ENCODE results near the gene KIRREL3.

The KIRREL3 gene

GRCh38 chr11:126768702-126769101 is 231.9 kb downstream of the KIRREL3 start:
- Histone ChIP-seq H3K9me3 (no peaks in the 10 kb centered on the region), H3K36me3 (no peaks in the 10 kb centered on the region), H3K27ac (no peak overlapping the region), H3K4me1 (ENCODE audit: control insufficient read depth in 1 of 2, insufficient read depth in 1 of 2, low read depth in 1 of 2, low read length in 1 of 2) (no peaks in the 10 kb centered on the region), H3K4me3 (ENCODE audit: low read depth in 1 of 2, low read length in 1 of 2) (no peak overlapping the region), H3K27me3 (no peaks in the 10 kb centered on the region)
- no peak for TF ChIP-seq CTCF (IDR thresholded peaks at IDR 0.05)

GRCh38 chr11:126766440-126766839 is 234.1 kb downstream of the KIRREL3 start:
- no peaks in the 10 kb centered on the region for H3K4me1 ChIP-seq (ENCODE audit: control insufficient read depth in 1 of 2, insufficient read depth in 1 of 2, low read depth in 1 of 2, low read length in 1 of 2)
- no peaks in the 10 kb centered on the region for H3K27me3 ChIP-seq
- no peak for TF ChIP-seq CTCF (IDR thresholded peaks at IDR 0.05)
- no peaks in the 10 kb centered on the region for H3K9me3 ChIP-seq
- no peaks in the 10 kb centered on the region for H3K36me3 ChIP-seq
- no peak overlapping the region for H3K27ac ChIP-seq
- no peak overlapping the region for H3K4me3 ChIP-seq (ENCODE audit: low read depth in 1 of 2, low read length in 1 of 2)

GRCh38 chr11:126765196-126765595 is 235.4 kb downstream of the KIRREL3 start:
- Histone ChIP-seq H3K4me3 (ENCODE audit: low read depth in 1 of 2, low read length in 1 of 2) (no peak overlapping the region), H3K9me3 (no peaks in the 10 kb centered on the region), H3K4me1 (ENCODE audit: control insufficient read depth in 1 of 2, insufficient read depth in 1 of 2, low read depth in 1 of 2, low read length in 1 of 2) (no peaks in the 10 kb centered on the region), H3K27ac (no peak overlapping the region), H3K36me3 (no peaks in the 10 kb centered on the region), H3K27me3 (no peaks in the 10 kb centered on the region)
- no peak for TF ChIP-seq CTCF (IDR thresholded peaks at IDR 0.05)

GRCh38 chr11:126764231-126764630 is 236.3 kb downstream of the KIRREL3 start:
- Histone ChIP-seq H3K4me1 (ENCODE audit: control insufficient read depth in 1 of 2, insufficient read depth in 1 of 2, low read depth in 1 of 2, low read length in 1 of 2) (no peaks in the 10 kb centered on the region), H3K27me3 (no peaks in the 10 kb centered on the region), H3K27ac (no peak overlapping the region), H3K36me3 (no peaks in the 10 kb centered on the region), H3K9me3 (no peaks in the 10 kb centered on the region), H3K4me3 (ENCODE audit: low read depth in 1 of 2, low read length in 1 of 2) (no peak overlapping the region)
- TF ChIP-seq CTCF (IDR thresholded peaks at IDR 0.05), result no peak

- Histone ChIP-seq H3K4me1 (ENCODE audit: control insufficient read depth in 1 of 2, insufficient read depth in 1 of 2, low read depth in 1 of 2, low read length in 1 of 2) (no peaks in the 10 kb centered on the region), H3K4me3 (ENCODE audit: low read depth in 1 of 2, low read length in 1 of 2) (no peak overlapping the region), H3K27ac (no peak overlapping the region), H3K36me3 (no peaks in the 10 kb centered on the region), H3K9me3 (no peaks in the 10 kb centered on the region), H3K27me3 (no peaks in the 10 kb centered on the region)
- TF ChIP-seq CTCF (IDR thresholded peaks at IDR 0.05), result no peak
Observed at GRCh38 chr11:126756855-126757254, 243.7 kb downstream of the KIRREL3 start.

- H3K27me3 ChIP-seq, result no peaks in the 10 kb centered on the region
- no peak for TF ChIP-seq CTCF (IDR thresholded peaks at IDR 0.05)
- H3K36me3 ChIP-seq, result no peaks in the 10 kb centered on the region
- H3K4me3 ChIP-seq (ENCODE audit: low read depth in 1 of 2, low read length in 1 of 2), result no peak overlapping the region
- no peak overlapping the region for H3K27ac ChIP-seq
- no peaks in the 10 kb centered on the region for H3K4me1 ChIP-seq (ENCODE audit: control insufficient read depth in 1 of 2, insufficient read depth in 1 of 2, low read depth in 1 of 2, low read length in 1 of 2)
- H3K9me3 ChIP-seq, result no peaks in the 10 kb centered on the region
Observed at GRCh38 chr11:126756421-126756820, 244.1 kb downstream of the KIRREL3 start.

All from neutrophil (primary cell).